ENCODE data around the gene YWHAE. TPM values are rescaled to one million over a fixed set of nuclear protein-coding genes. Genes with fewer than 3 reads are reported as not detected.
"Not testable (repeated sequence)": the region's sequence is repeated elsewhere in the genome, so short reads cannot be mapped to it uniquely, and the experiment has no call there.

The YWHAE gene
- total and polyA plus RNA-seq, 2 of the 4 experiments (the other 2 are of a cell fraction), result 358 to 774 TPM

DNA sequence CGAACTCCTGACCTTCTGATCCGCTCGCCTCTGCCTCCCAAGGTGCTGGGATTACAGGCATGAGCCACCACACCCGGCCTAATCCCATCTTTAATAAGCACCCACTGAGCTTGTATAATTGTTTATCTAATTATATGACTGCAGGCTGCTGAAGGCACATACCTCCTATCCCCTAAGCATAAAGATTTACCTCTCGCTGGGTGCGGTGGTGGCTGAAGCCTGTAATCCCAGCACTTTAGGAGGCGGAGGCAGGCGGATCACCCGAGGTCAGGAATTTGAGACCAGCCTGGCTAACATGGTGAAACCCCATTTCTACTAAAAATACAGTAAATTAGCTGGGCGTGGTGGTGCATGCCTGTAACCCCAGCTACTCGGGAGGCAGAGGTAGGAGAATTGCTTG is 20.1 kb upstream of the YWHAE start:
- no peak overlapping the region for H4K8ac ChIP-seq (ENCODE audit: low read depth in 2 of 2, low read length in 2 of 2)
- no peak overlapping the region for H3K9ac ChIP-seq (ENCODE audit: low read depth, low read length)
- H3K9me3 ChIP-seq (ENCODE audit: control insufficient read depth, insufficient read depth, low read length), result no peaks in the 10 kb centered on the region
- in situ Hi-C loops (cut with MboI; ENCODE audit: low sequenced_read_pairs), result no loop called here
- BruUV-seq (replicated peaks), result no TSS peak
- no peak overlapping the region for H2BK120ac ChIP-seq (ENCODE audit: low read depth, low read length)
- no peaks in the 10 kb centered on the region for H3K27me3 ChIP-seq (ENCODE audit: control insufficient read depth, insufficient read depth, low read length)
- H3K23ac ChIP-seq (ENCODE audit: low read depth, low read length), result no peak overlapping the region
- H2AFZ ChIP-seq (replicated peaks; ENCODE audit: low read length, poor library complexity), result no peak overlapping the region
- H3K56ac ChIP-seq (ENCODE audit: extremely low read depth, insufficient read depth, low read length), result no peak overlapping the region
- no peak overlapping the region for H2BK5ac ChIP-seq (ENCODE audit: low read depth, low read length, poor library complexity, severe bottlenecking)
- no peak overlapping the region for H3K18ac ChIP-seq (ENCODE audit: low read depth, low read length)
- H2AK9ac ChIP-seq (replicated peaks; ENCODE audit: low read depth, low read length, poor library complexity), result no peak overlapping the region
- peaks cover 10 to 70% of the 10 kb centered on the region in 2 experiments for H3K79me1 ChIP-seq (ENCODE audit: low read depth in 1 of 2, low read length in 2 of 2)
- intact Hi-C loops (cut with micrococcal nuclease), result no loop called here
- H3K4ac ChIP-seq (ENCODE audit: low read depth, low read length), result no peak overlapping the region
- H3K4me3 ChIP-seq (ENCODE audit: insufficient read depth, low read depth, low read length), result no peak overlapping the region
- no peak overlapping the region for H3K4me2 ChIP-seq (ENCODE audit: low read depth, low read length)
- no peak overlapping the region for H2AK5ac ChIP-seq (ENCODE audit: low read depth, low read length)
- no peak overlapping the region for H4K5ac ChIP-seq (ENCODE audit: low read depth, low read length)
- TF ChIP-seq BHLHE40 (IDR thresholded peaks at IDR 0.05; ENCODE audit: low read depth, low read length), result no peak
- TF ChIP-seq, protein P1, sequence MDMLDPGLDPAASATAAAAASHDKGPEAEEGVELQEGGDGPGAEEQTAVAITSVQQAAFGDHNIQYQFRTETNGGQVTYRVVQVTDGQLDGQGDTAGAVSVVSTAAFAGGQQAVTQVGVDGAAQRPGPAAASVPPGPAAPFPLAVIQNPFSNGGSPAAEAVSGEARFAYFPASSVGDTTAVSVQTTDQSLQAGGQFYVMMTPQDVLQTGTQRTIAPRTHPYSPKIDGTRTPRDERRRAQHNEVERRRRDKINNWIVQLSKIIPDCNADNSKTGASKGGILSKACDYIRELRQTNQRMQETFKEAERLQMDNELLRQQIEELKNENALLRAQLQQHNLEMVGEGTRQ (IDR thresholded peaks at IDR 0.05; ENCODE audit: low read depth, low read length), result no peak
- no peak for TF ChIP-seq CEBPB (IDR thresholded peaks at IDR 0.05; ENCODE audit: low read depth, low read length)
- TF ChIP-seq, protein P2, sequence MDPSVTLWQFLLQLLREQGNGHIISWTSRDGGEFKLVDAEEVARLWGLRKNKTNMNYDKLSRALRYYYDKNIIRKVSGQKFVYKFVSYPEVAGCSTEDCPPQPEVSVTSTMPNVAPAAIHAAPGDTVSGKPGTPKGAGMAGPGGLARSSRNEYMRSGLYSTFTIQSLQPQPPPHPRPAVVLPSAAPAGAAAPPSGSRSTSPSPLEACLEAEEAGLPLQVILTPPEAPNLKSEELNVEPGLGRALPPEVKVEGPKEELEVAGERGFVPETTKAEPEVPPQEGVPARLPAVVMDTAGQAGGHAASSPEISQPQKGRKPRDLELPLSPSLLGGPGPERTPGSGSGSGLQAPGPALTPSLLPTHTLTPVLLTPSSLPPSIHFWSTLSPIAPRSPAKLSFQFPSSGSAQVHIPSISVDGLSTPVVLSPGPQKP (IDR thresholded peaks at IDR 0.05; ENCODE audit: borderline replicate concordance, low read depth, low read length), result no peak
- H3K4me1 ChIP-seq (ENCODE audit: control insufficient read depth, insufficient read depth, low read length), result peaks cover 15% of the 10 kb centered on the region
- no CpG with 5 or more reads among the region's 11 CpGs for whole genome bisulfite sequencing, 2 experiments (ENCODE audit: extremely low coverage in 2 of 2, insufficient read length in 1 of 2)
- H3K14ac ChIP-seq (replicated peaks; ENCODE audit: low read depth, low read length), result no peak overlapping the region
- H3K9me1 ChIP-seq (ENCODE audit: insufficient read depth, low read length), result peaks cover 18% of the 10 kb centered on the region
- dilution Hi-C loops (cut with HindIII; ENCODE audit: low sequenced_read_pairs, unreplicated experiment), result no loop called here
- DNase-seq (no peak), ATAC-seq (ENCODE audit: low read depth) (no peak)
- H3K36me3 ChIP-seq (ENCODE audit: control insufficient read depth, insufficient read depth, low read length), result peaks cover 16% of the 10 kb centered on the region
- ChIA-PET POLR2A (ENCODE audit: unreplicated experiment) (no interaction called here), CTCF (no interaction called here)
- no peak overlapping the region for H2BK15ac ChIP-seq (ENCODE audit: low read depth, low read length)
- no peak overlapping the region for H4K91ac ChIP-seq (ENCODE audit: insufficient read depth, low read depth, low read length)
- no peak overlapping the region for H2BK20ac ChIP-seq (ENCODE audit: low read depth, low read length)
- H4K20me1 ChIP-seq (ENCODE audit: insufficient read depth, low read length), result peaks cover 37% of the 10 kb centered on the region
- H3K27ac ChIP-seq (ENCODE audit: insufficient read depth, low read length), result no peak overlapping the region

DNA sequence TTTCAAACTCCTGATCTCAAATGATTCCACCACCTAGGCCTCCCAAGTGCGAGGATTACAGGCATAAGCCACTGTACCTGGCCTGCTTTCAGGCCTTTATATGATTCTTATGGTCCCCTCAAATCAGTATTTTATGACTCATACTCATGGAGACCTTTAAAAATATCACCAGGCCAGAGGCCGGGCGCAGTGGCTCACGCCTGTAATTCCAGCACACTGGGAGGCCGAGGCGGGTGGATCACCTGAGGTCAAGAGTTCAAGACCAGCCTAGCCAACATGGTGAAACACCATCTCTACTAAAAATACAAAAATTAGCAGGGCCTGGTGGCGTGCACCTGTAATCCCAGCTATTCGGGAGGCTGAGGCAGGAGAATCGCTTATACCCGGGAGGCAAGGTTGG is 18.5 kb upstream of the YWHAE start:
- H3K56ac ChIP-seq (ENCODE audit: extremely low read depth, insufficient read depth, low read length); intact Hi-C loops (cut with micrococcal nuclease); H2BK20ac ChIP-seq (ENCODE audit: low read depth, low read length); H2AK9ac ChIP-seq (replicated peaks; ENCODE audit: low read depth, low read length, poor library complexity); H3K4me1 ChIP-seq (ENCODE audit: control insufficient read depth, insufficient read depth, low read length); H3K4ac ChIP-seq (ENCODE audit: low read depth, low read length); H4K91ac ChIP-seq (ENCODE audit: insufficient read depth, low read depth, low read length); H2BK15ac ChIP-seq (ENCODE audit: low read depth, low read length); H3K4me2 ChIP-seq (ENCODE audit: low read depth, low read length); BruUV-seq (replicated peaks); H3K4me3 ChIP-seq (ENCODE audit: insufficient read depth, low read depth, low read length); H3K9me3 ChIP-seq (ENCODE audit: control insufficient read depth, insufficient read depth, low read length); POLR2A ChIA-PET (ENCODE audit: unreplicated experiment); H3K23ac ChIP-seq (ENCODE audit: low read depth, low read length); H3K18ac ChIP-seq (ENCODE audit: low read depth, low read length); H3K9ac ChIP-seq (ENCODE audit: low read depth, low read length); H3K14ac ChIP-seq (replicated peaks; ENCODE audit: low read depth, low read length); in situ Hi-C loops (cut with MboI; ENCODE audit: low sequenced_read_pairs); H2BK5ac ChIP-seq (ENCODE audit: low read depth, low read length, poor library complexity, severe bottlenecking); H3K27ac ChIP-seq (ENCODE audit: insufficient read depth, low read length); dilution Hi-C loops (cut with HindIII; ENCODE audit: low sequenced_read_pairs, unreplicated experiment); CTCF ChIA-PET; ATAC-seq (ENCODE audit: low read depth); H3K27me3 ChIP-seq (ENCODE audit: control insufficient read depth, insufficient read depth, low read length); H4K8ac ChIP-seq (ENCODE audit: low read depth in 2 of 2, low read length in 2 of 2); DNase-seq; H4K5ac ChIP-seq (ENCODE audit: low read depth, low read length); H2AFZ ChIP-seq (replicated peaks; ENCODE audit: low read length, poor library complexity); H2BK120ac ChIP-seq (ENCODE audit: low read depth, low read length); H2AK5ac ChIP-seq (ENCODE audit: low read depth, low read length): not testable (repeated sequence)
- Histone ChIP-seq H3K79me1 (ENCODE audit: low read depth in 1 of 2, low read length in 2 of 2) (peaks cover 6 to 72% of the 10 kb centered on the region in 2 experiments), H3K9me1 (ENCODE audit: insufficient read depth, low read length) (peaks cover 17% of the 10 kb centered on the region), H4K20me1 (ENCODE audit: insufficient read depth, low read length) (peaks cover 31% of the 10 kb centered on the region), H3K36me3 (ENCODE audit: control insufficient read depth, insufficient read depth, low read length) (peaks cover 14% of the 10 kb centered on the region)
- WGBS, 2 experiments (ENCODE audit: extremely low coverage in 2 of 2, insufficient read length in 1 of 2), result 96% methylated on average over 9 of the region's 10 CpGs; no CpG with 5 or more reads in 1 of the 2 experiments
